NCI-H2081 treated with DMSO at 0.1 percent for 48 hours (cell line): Measurements from ENCODE around the gene HACD2.

Source experiments
- DNase-seq: peaks from one replicate; lab custom pipeline; 2025; lab: John Stamatoyannopoulos, UW

The HACD2 gene

GRCh38 chr3:123481722-123482457 lies 103.0 kb downstream of the HACD2 start:
- no peak for DNase-seq

GRCh38 chr3:123481071-123481470 lies 103.8 kb downstream of the HACD2 start:
- no peak for DNase-seq

- DNase-seq: no peak
Observed at GRCh38 chr3:123480428-123480827, 104.4 kb downstream of the HACD2 start.

- no peak for DNase-seq
Observed at GRCh38 chr3:123479891-123480290, 105.0 kb downstream of the HACD2 start.

GRCh38 chr3:123478314-123478713 lies 106.5 kb downstream of the HACD2 start:
- no peak for DNase-seq

- no peak for DNase-seq
Observed at GRCh38 chr3:123476967-123477750, 107.7 kb downstream of the HACD2 start.

- no peak for DNase-seq
Observed at GRCh38 chr3:123475786-123476185, 109.1 kb downstream of the HACD2 start.

- DNase-seq: no peak
Observed at GRCh38 chr3:123471106-123471505, 113.7 kb downstream of the HACD2 start.

- no peak for DNase-seq
Observed at GRCh38 chr3:123469323-123469995, 115.4 kb downstream of the HACD2 start.

- no peak for DNase-seq
Observed at GRCh38 chr3:123467046-123467445, 117.8 kb downstream of the HACD2 start.

- no peak for DNase-seq
Observed at GRCh38 chr3:123464211-123464610, 120.6 kb downstream of the HACD2 start.

GRCh38 chr3:123459862-123460261 lies 125.0 kb downstream of the HACD2 start:
- DNase-seq: no peak

GRCh38 chr3:123458255-123458654 lies 126.6 kb downstream of the HACD2 start:
- no peak for DNase-seq

- no peak for DNase-seq
Observed at GRCh38 chr3:123457841-123458240, 127.0 kb downstream of the HACD2 start.

- DNase-seq: no peak
Observed at GRCh38 chr3:123453675-123454074, 131.2 kb downstream of the HACD2 start.

- no peak for DNase-seq
Observed at GRCh38 chr3:123451186-123451585, 133.7 kb downstream of the HACD2 start.

- DNase-seq: no peak
Observed at GRCh38 chr3:123449997-123450604, 134.8 kb downstream of the HACD2 start.

- DNase-seq: no peak
Observed at GRCh38 chr3:123449102-123449996, 135.5 kb downstream of the HACD2 start.

GRCh38 chr3:123448536-123449101 lies 136.2 kb downstream of the HACD2 start, which contains the start of gene ADCY5:
Gene ADCY5, minus strand, starts transcription at chr3:123449090. Its CDS starts 545 bp downstream, at chr3:123448545.
- DNase-seq: no peak

GRCh38 chr3:123447749-123448517 lies 136.9 kb downstream of the HACD2 start:
- no peak for DNase-seq
